ENCODE data around the gene DYNLRB2.
A peak's percentile ranks its signal among the peaks of the same experiment; 100 is the strongest.

The DYNLRB2 gene

DNA sequence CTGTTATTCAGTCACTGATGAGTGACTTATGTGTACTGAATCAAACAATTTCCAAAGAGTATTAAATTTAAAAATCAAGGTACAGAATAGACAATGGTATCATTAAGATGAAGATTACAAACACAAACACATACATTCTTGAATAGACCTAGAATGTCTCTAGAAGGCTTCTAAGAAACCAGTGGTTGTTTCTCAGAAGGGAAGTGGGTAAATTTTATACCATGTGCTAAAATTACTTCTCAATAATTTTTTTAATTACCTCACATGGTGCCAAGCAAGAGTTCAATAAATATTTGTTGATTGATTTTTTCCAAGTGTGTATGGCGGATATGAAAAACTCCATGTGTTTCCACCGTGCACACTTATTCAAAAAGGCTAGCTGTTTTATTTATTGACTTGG is 6.4 kb downstream of the DYNLRB2 start:
- Histone ChIP-seq H3F3A (ENCODE audit: low read depth) (no peaks in the 10 kb centered on the region), H3K9me3 (ENCODE audit: insufficient read depth, low read depth, low read length) (no peaks in the 10 kb centered on the region), H4K20me1 (ENCODE audit: insufficient read depth, low read length, poor library complexity, severe bottlenecking) (no peaks in the 10 kb centered on the region), H3K27me3 (ENCODE audit: insufficient read depth, low read length, poor library complexity, severe bottlenecking) (no peaks in the 10 kb centered on the region), H3K4me2 (ENCODE audit: low read depth, low read length, poor library complexity, severe bottlenecking) (no peak overlapping the region), H3K79me2 (ENCODE audit: insufficient read depth, low read length) (no peaks in the 10 kb centered on the region), H3K36me3 (ENCODE audit: insufficient read depth, low read length) (no peaks in the 10 kb centered on the region), H2AFZ (ENCODE audit: low read length) (no peak overlapping the region), H3K4me3 (ENCODE audit: low read length, poor library complexity, severe bottlenecking) (no peak overlapping the region), H3K9me2 (replicated peaks; ENCODE audit: low read depth, low read length) (no peaks in the 10 kb centered on the region), H3K9ac (ENCODE audit: low read depth, low read length, poor library complexity, severe bottlenecking) (no peak overlapping the region), H3K4me1 (ENCODE audit: insufficient read depth, low read length, poor library complexity, severe bottlenecking) (peaks cover 1% of the 10 kb centered on the region)
- TF ChIP-seq, protein P1, sequence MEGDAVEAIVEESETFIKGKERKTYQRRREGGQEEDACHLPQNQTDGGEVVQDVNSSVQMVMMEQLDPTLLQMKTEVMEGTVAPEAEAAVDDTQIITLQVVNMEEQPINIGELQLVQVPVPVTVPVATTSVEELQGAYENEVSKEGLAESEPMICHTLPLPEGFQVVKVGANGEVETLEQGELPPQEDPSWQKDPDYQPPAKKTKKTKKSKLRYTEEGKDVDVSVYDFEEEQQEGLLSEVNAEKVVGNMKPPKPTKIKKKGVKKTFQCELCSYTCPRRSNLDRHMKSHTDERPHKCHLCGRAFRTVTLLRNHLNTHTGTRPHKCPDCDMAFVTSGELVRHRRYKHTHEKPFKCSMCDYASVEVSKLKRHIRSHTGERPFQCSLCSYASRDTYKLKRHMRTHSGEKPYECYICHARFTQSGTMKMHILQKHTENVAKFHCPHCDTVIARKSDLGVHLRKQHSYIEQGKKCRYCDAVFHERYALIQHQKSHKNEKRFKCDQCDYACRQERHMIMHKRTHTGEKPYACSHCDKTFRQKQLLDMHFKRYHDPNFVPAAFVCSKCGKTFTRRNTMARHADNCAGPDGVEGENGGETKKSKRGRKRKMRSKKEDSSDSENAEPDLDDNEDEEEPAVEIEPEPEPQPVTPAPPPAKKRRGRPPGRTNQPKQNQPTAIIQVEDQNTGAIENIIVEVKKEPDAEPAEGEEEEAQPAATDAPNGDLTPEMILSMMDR (conservative IDR thresholded peaks at IDR 0.05; ENCODE audit: low read length), result no peak
- no peak for TF ChIP-seq EZH2phosphoT487 (IDR thresholded peaks at IDR 0.05; ENCODE audit: borderline replicate concordance)

DNA sequence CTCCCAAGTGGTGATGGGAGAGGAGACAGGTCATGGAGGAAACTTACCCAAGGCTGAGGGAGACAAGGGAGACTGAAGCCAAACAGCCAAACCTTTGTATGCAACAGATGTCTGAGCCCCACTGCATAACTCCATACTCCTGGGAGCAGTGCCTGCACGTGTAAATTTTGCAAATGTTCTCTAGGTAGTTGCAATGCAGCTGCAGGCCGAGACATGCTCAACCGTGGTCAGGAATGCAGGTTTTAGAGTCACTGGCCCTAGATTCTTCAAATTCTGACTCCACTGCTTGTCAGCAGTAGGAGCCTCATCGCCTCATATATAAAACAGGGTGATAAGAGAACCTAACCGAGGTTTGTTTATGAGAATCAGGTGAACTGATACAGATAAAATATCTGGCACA is 11.5 kb downstream of the DYNLRB2 start:
- Histone ChIP-seq H2AFZ (ENCODE audit: low read length) (peak overlapping the region; percentile 23; the same call in 1 of the 2 replicates), H3K9ac (ENCODE audit: low read depth, low read length, poor library complexity, severe bottlenecking) (no peak overlapping the region), H3K9me2 (replicated peaks; ENCODE audit: low read depth, low read length) (no peaks in the 10 kb centered on the region), H3K27me3 (ENCODE audit: insufficient read depth, low read length, poor library complexity, severe bottlenecking) (no peaks in the 10 kb centered on the region), H3K79me2 (ENCODE audit: insufficient read depth, low read length) (no peaks in the 10 kb centered on the region), H4K20me1 (ENCODE audit: insufficient read depth, low read length, poor library complexity, severe bottlenecking) (no peaks in the 10 kb centered on the region), H3K4me3 (ENCODE audit: low read length, poor library complexity, severe bottlenecking) (no peak overlapping the region), H3K36me3 (ENCODE audit: insufficient read depth, low read length) (no peaks in the 10 kb centered on the region), H3K4me1 (ENCODE audit: insufficient read depth, low read length, poor library complexity, severe bottlenecking) (peaks cover 44% of the 10 kb centered on the region), H3K4me2 (ENCODE audit: low read depth, low read length, poor library complexity, severe bottlenecking) (no peak overlapping the region), H3F3A (ENCODE audit: low read depth) (0 out of 2 replicates have a peak, but pooled peaks cover 3% of the 10 kb centered on the region), H3K9me3 (ENCODE audit: insufficient read depth, low read depth, low read length) (no peaks in the 10 kb centered on the region)
- no peak for TF ChIP-seq EZH2phosphoT487 (IDR thresholded peaks at IDR 0.05; ENCODE audit: borderline replicate concordance)
- TF ChIP-seq, protein P1 (conservative IDR thresholded peaks at IDR 0.05; ENCODE audit: low read length), result no peak

DNA sequence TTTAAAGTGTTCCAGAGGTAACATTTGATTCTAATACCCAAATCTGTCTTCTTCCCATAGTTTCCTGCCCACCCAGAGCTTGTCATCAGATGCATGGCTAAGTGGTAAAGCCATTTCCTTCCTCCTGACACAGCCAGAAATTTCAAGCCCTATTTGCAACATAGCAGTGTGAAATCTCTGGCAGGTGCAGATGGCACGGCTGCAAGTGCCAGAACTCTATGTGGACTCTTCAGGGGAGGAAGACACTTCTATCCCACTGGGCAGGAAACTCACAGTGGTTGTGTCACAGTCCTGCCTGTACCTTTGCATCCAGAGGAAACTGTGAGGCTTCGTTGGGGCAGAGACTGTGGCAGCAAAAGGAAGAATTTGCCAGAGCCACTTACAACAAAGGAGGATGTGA is 13.2 kb downstream of the DYNLRB2 start:
- TF ChIP-seq, protein P1 (conservative IDR thresholded peaks at IDR 0.05; ENCODE audit: low read length), result no peak
- no peak for TF ChIP-seq EZH2phosphoT487 (IDR thresholded peaks at IDR 0.05; ENCODE audit: borderline replicate concordance)
- peak overlapping the region; percentile 66 for H3K4me2 ChIP-seq (ENCODE audit: low read depth, low read length, poor library complexity, severe bottlenecking)
- H3F3A ChIP-seq (ENCODE audit: low read depth), result 0 out of 2 replicates have a peak, but pooled peaks cover 3% of the 10 kb centered on the region

More for the DNA sequence above, 13.2 kb downstream of the DYNLRB2 start:
- no peaks in the 10 kb centered on the region for H3K27me3 ChIP-seq (ENCODE audit: insufficient read depth, low read length, poor library complexity, severe bottlenecking)
- H2AFZ ChIP-seq (ENCODE audit: low read length), result no peak overlapping the region
- H3K9ac ChIP-seq (ENCODE audit: low read depth, low read length, poor library complexity, severe bottlenecking), result peak overlapping the region; percentile 49
- H3K9me3 ChIP-seq (ENCODE audit: insufficient read depth, low read depth, low read length), result no peaks in the 10 kb centered on the region
- H3K9me2 ChIP-seq (replicated peaks; ENCODE audit: low read depth, low read length), result no peaks in the 10 kb centered on the region
- H4K20me1 ChIP-seq (ENCODE audit: insufficient read depth, low read length, poor library complexity, severe bottlenecking), result no peaks in the 10 kb centered on the region
- peak overlapping the region; percentile 46 for H3K4me3 ChIP-seq (ENCODE audit: low read length, poor library complexity, severe bottlenecking)
- H3K4me1 ChIP-seq (ENCODE audit: insufficient read depth, low read length, poor library complexity, severe bottlenecking), result peaks cover 44% of the 10 kb centered on the region
- no peaks in the 10 kb centered on the region for H3K36me3 ChIP-seq (ENCODE audit: insufficient read depth, low read length)
- H3K79me2 ChIP-seq (ENCODE audit: insufficient read depth, low read length), result no peaks in the 10 kb centered on the region
